Cerebellar cortex (tissue), 1 donor: Measurements from ENCODE around the gene XPNPEP1.
"Not testable (repeated sequence)": the region's sequence is repeated elsewhere in the genome, so short reads cannot be mapped to it uniquely, and the experiment has no call there.

Source experiments
- DNase-seq: peaks from one replicate; pipeline ENCODE4 v3.0.0-alpha.2; 2015; ENCODE audit warnings: low spot score

XPNPEP1 gene

GRCh38 chr10:109924087-109924486 is 776 bp upstream of the XPNPEP1 start:
- DNase-seq, result no peak

- no peak for DNase-seq
These were observed 844 bp downstream of the XPNPEP1 start for GRCh38 chr10:109922358-109922975.

GRCh38 chr10:109920016-109920415 is 3.3 kb downstream of the XPNPEP1 start:
- DNase-seq, result no peak

- DNase-seq, result no peak
These were observed 4.1 kb downstream of the XPNPEP1 start for GRCh38 chr10:109919220-109919619.

GRCh38 chr10:109918707-109919106 is 4.6 kb downstream of the XPNPEP1 start:
- DNase-seq, result not testable (repeated sequence)

- no peak for DNase-seq
These were observed 7.7 kb downstream of the XPNPEP1 start for GRCh38 chr10:109915566-109915965.

- no peak for DNase-seq
These were observed 8.3 kb downstream of the XPNPEP1 start for GRCh38 chr10:109914966-109915365.

- no peak for DNase-seq
These were observed 9.9 kb downstream of the XPNPEP1 start for GRCh38 chr10:109913306-109913892.

- no peak for DNase-seq
These were observed 10.7 kb downstream of the XPNPEP1 start for GRCh38 chr10:109912335-109913281.

- no peak for DNase-seq
These were observed 11.4 kb downstream of the XPNPEP1 start for GRCh38 chr10:109911903-109912302.

GRCh38 chr10:109906316-109906715 is 17.0 kb downstream of the XPNPEP1 start:
- DNase-seq, result no peak

- no peak for DNase-seq
These were observed 18.9 kb downstream of the XPNPEP1 start for GRCh38 chr10:109904397-109904796.

GRCh38 chr10:109902992-109903947 is 20.0 kb downstream of the XPNPEP1 start:
- DNase-seq, result peak; percentile 94

GRCh38 chr10:109899356-109900331 is 23.7 kb downstream of the XPNPEP1 start:
- no peak for DNase-seq

GRCh38 chr10:109898666-109899355 is 24.5 kb downstream of the XPNPEP1 start:
- no peak for DNase-seq

- no peak for DNase-seq
These were observed 25.3 kb downstream of the XPNPEP1 start for GRCh38 chr10:109898007-109898406.

- DNase-seq, result no peak
These were observed 27.5 kb downstream of the XPNPEP1 start for GRCh38 chr10:109895848-109896247.

GRCh38 chr10:109895095-109895818 is 28.1 kb downstream of the XPNPEP1 start:
- no peak for DNase-seq

- DNase-seq, result peak; percentile 88
These were observed 28.8 kb downstream of the XPNPEP1 start for GRCh38 chr10:109894516-109894915.
